Measurements from ENCODE around the gene BRF1.

Gene BRF1

GRCh38 chr14:105312973-105313372 lies 12.2 kb upstream of the BRF1 start:
- H3K79me2 ChIP-seq (ENCODE audit: insufficient read depth, low read length) = peaks cover 28% of the 10 kb centered on the region; the same call in 1 of the 2 replicates
- peaks cover 21% of the 10 kb centered on the region for H4K20me1 ChIP-seq (ENCODE audit: insufficient read depth, low read length, poor library complexity, severe bottlenecking)
- H2AFZ ChIP-seq (ENCODE audit: low read length) = no peak overlapping the region
- H3K27me3 ChIP-seq (ENCODE audit: insufficient read depth, low read length, poor library complexity, severe bottlenecking) = no peaks in the 10 kb centered on the region
- H3K9me3 ChIP-seq (ENCODE audit: insufficient read depth, low read depth, low read length) = no peaks in the 10 kb centered on the region
- H3K4me2 ChIP-seq (ENCODE audit: low read depth, low read length, poor library complexity, severe bottlenecking) = no peak overlapping the region
- no peaks in the 10 kb centered on the region for H3K36me3 ChIP-seq (ENCODE audit: insufficient read depth, low read length)
- H3K9me2 ChIP-seq (replicated peaks; ENCODE audit: low read depth, low read length) = no peaks in the 10 kb centered on the region
- H3F3A ChIP-seq (ENCODE audit: low read depth) = no peaks in the 10 kb centered on the region
- TF ChIP-seq EZH2phosphoT487 (IDR thresholded peaks at IDR 0.05; ENCODE audit: borderline replicate concordance) (no peak), CTCF (conservative IDR thresholded peaks at IDR 0.05; ENCODE audit: low read length) (no peak)
- H3K4me1 ChIP-seq (ENCODE audit: insufficient read depth, low read length, poor library complexity, severe bottlenecking) = peaks cover 34% of the 10 kb centered on the region
- no peak overlapping the region for H3K9ac ChIP-seq (ENCODE audit: low read depth, low read length, poor library complexity, severe bottlenecking)
- H3K4me3 ChIP-seq (ENCODE audit: low read length, poor library complexity, severe bottlenecking) = no peak overlapping the region

- TF ChIP-seq EZH2phosphoT487 (IDR thresholded peaks at IDR 0.05; ENCODE audit: borderline replicate concordance) (no peak), CTCF (conservative IDR thresholded peaks at IDR 0.05; ENCODE audit: low read length) (no peak)
- Histone ChIP-seq H3K4me1 (ENCODE audit: insufficient read depth, low read length, poor library complexity, severe bottlenecking) (peaks cover 24% of the 10 kb centered on the region), H3K27me3 (ENCODE audit: insufficient read depth, low read length, poor library complexity, severe bottlenecking) (no peaks in the 10 kb centered on the region), H3K4me2 (ENCODE audit: low read depth, low read length, poor library complexity, severe bottlenecking) (no peak overlapping the region), H3F3A (ENCODE audit: low read depth) (no peaks in the 10 kb centered on the region), H2AFZ (ENCODE audit: low read length) (no peak overlapping the region), H3K4me3 (ENCODE audit: low read length, poor library complexity, severe bottlenecking) (no peak overlapping the region), H3K9me3 (ENCODE audit: insufficient read depth, low read depth, low read length) (no peaks in the 10 kb centered on the region), H4K20me1 (ENCODE audit: insufficient read depth, low read length, poor library complexity, severe bottlenecking) (peaks cover 14% of the 10 kb centered on the region), H3K9ac (ENCODE audit: low read depth, low read length, poor library complexity, severe bottlenecking) (no peak overlapping the region), H3K36me3 (ENCODE audit: insufficient read depth, low read length) (no peaks in the 10 kb centered on the region), H3K9me2 (replicated peaks; ENCODE audit: low read depth, low read length) (no peaks in the 10 kb centered on the region), H3K79me2 (ENCODE audit: insufficient read depth, low read length) (peaks cover 17% of the 10 kb centered on the region; the same call in 1 of the 2 replicates)
Measured at GRCh38 chr14:105311838-105312237, 11.0 kb upstream of the BRF1 start.

GRCh38 chr14:105309371-105309770 lies 8.6 kb upstream of the BRF1 start:
- H3K79me2 ChIP-seq (ENCODE audit: insufficient read depth, low read length) = no peaks in the 10 kb centered on the region
- no peak overlapping the region for H3K4me2 ChIP-seq (ENCODE audit: low read depth, low read length, poor library complexity, severe bottlenecking)
- no peaks in the 10 kb centered on the region for H3F3A ChIP-seq (ENCODE audit: low read depth)
- no peak for TF ChIP-seq EZH2phosphoT487 (IDR thresholded peaks at IDR 0.05; ENCODE audit: borderline replicate concordance)
- TF ChIP-seq CTCF (conservative IDR thresholded peaks at IDR 0.05; ENCODE audit: low read length) = no peak
- H3K4me1 ChIP-seq (ENCODE audit: insufficient read depth, low read length, poor library complexity, severe bottlenecking) = peaks cover 20% of the 10 kb centered on the region
- no peak overlapping the region for H3K9ac ChIP-seq (ENCODE audit: low read depth, low read length, poor library complexity, severe bottlenecking)
- H4K20me1 ChIP-seq (ENCODE audit: insufficient read depth, low read length, poor library complexity, severe bottlenecking) = no peaks in the 10 kb centered on the region
- no peak overlapping the region for H3K4me3 ChIP-seq (ENCODE audit: low read length, poor library complexity, severe bottlenecking)
- no peaks in the 10 kb centered on the region for H3K9me2 ChIP-seq (replicated peaks; ENCODE audit: low read depth, low read length)
- no peaks in the 10 kb centered on the region for H3K27me3 ChIP-seq (ENCODE audit: insufficient read depth, low read length, poor library complexity, severe bottlenecking)
- no peaks in the 10 kb centered on the region for H3K36me3 ChIP-seq (ENCODE audit: insufficient read depth, low read length)
- H2AFZ ChIP-seq (ENCODE audit: low read length) = no peak overlapping the region
- no peaks in the 10 kb centered on the region for H3K9me3 ChIP-seq (ENCODE audit: insufficient read depth, low read depth, low read length)
